ENCODE data around the gene MYB. TPM values are rescaled to one million over a fixed set of nuclear protein-coding genes. Genes with fewer than 3 reads are reported as not detected.

The MYB gene
- total and polyA plus RNA-seq, 2 of the 8 experiments (the other 6 are each of a cell fraction or from before 2014, with no cell fraction given): 4.0 to 7.6 TPM

DNA sequence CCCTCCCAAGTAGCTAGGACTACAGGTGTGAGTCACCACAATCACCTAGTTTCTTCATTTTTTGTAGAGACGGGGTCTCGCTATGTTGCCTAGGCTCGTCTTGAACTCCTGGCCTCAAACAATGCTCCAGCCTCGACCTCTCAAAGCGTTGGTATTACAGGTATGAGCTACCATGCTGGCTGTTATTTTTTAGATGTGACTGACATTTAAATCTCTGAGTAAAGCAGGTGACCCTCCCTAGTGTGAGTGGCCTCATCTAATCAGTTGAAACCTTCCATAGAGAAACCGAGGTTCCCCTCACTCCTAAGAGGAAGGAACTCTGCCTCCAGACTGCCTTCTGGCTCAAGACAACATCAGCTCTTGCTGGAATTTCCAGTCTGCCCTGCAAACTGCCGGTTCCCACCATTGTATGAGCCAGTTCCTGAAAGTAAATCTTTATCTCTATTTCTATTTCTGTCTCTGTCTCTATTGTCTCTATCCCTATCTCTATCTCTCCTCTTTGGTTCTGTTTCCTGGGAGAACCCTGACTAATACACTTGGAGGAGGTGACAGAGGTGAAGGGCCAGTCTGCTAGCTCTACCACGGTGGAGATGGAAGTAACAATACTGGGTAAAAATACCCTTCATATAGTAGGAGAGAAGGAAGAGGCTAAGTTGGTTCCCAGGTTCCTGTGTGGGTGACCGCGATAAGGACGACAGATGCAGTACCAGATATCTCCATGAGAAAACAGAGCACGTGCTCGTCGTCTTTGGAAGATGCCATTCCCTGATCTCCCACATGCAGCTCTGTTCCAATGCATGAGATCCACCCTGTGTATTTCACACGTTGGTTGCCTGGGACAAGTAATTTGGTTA is 81.0 kb downstream of the MYB start (continued):
- TF ChIP-seq, protein P1, sequence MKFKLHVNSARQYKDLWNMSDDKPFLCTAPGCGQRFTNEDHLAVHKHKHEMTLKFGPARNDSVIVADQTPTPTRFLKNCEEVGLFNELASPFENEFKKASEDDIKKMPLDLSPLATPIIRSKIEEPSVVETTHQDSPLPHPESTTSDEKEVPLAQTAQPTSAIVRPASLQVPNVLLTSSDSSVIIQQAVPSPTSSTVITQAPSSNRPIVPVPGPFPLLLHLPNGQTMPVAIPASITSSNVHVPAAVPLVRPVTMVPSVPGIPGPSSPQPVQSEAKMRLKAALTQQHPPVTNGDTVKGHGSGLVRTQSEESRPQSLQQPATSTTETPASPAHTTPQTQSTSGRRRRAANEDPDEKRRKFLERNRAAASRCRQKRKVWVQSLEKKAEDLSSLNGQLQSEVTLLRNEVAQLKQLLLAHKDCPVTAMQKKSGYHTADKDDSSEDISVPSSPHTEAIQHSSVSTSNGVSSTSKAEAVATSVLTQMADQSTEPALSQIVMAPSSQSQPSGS (IDR thresholded peaks at IDR 0.05; ENCODE audit: low read length): no peak
- no peak for TF ChIP-seq POLR2A (IDR thresholded peaks at IDR 0.05; ENCODE audit: control extremely low read depth in 1 of 2, low read depth in 2 of 2, low read length in 2 of 2)
- no peak for TF ChIP-seq TEAD4 (IDR thresholded peaks at IDR 0.05; ENCODE audit: low read depth, low read length)

All from H1 (cell line).